Activated CD4-positive, alpha-beta T cell treated with anti-CD3 and anti-CD28 coated beads for 36 hours (primary cell): Measurements from ENCODE around the gene P2RY6. TPM values are rescaled to one million over a fixed set of nuclear protein-coding genes. Genes with fewer than 3 reads are reported as not detected.
A peak's percentile ranks its signal among the peaks of the same experiment; 100 is the strongest.

Source experiments
- ATAC-seq: fragments of 200-7000 bp; cut with Tn5 transposase; one replicate; pipeline ENCODE4 v1.10.0; 2021; ENCODE audit warnings: mild to moderate bottlenecking, moderate library complexity
- CTCF ChIA-PET: fragments of 350-600 bp; sonication (Branson Sonifier 250); formaldehyde crosslinking; loops from one replicate; lab custom pipeline; 2021; ENCODE audit warnings: antibody characterized with exemption; lab: Charles Lee
- POLR2A ChIA-PET: fragments of 350-600 bp; sonication (Branson Sonifier 250); formaldehyde crosslinking; loops from one replicate; lab custom pipeline; 2021; ENCODE audit warnings: antibody characterized with exemption, inconsistent platforms; lab: Charles Lee
- DNase-seq: peaks from one replicate; pipeline ENCODE4 v3.0.0-alpha.2; 2020
- H3K27ac Mint-ChIP-seq: one replicate; pipeline ENCODE4 v1.8.0; 2021; ENCODE audit warnings: mixed read lengths
- H3K27me3 Mint-ChIP-seq: one replicate; pipeline ENCODE4 v1.8.0; 2021; ENCODE audit warnings: mixed read lengths
- H3K36me3 Mint-ChIP-seq: one replicate; pipeline ENCODE4 v1.8.0; 2021; ENCODE audit warnings: low read depth, mixed read lengths
- H3K4me1 Mint-ChIP-seq: one replicate; pipeline ENCODE4 v1.8.0; 2021; ENCODE audit warnings: mixed read lengths
- H3K4me3 Mint-ChIP-seq: one replicate; pipeline ENCODE4 v1.8.0; 2021; ENCODE audit warnings: mild to moderate bottlenecking, moderate library complexity, mixed read lengths
- H3K9me3 Mint-ChIP-seq: one replicate; pipeline ENCODE4 v1.8.0; 2021; ENCODE audit warnings: low read depth, mixed read lengths
- intact Hi-C, 2 experiments: fragments of 100-400 bp; cut with DNase I in 1 of 2; cut with micrococcal nuclease in 1 of 2; formaldehyde crosslinking; loops; one replicate each; pipeline versions ENCODE4 v1.14.2 to v1.15.1; 2022 to 2024; cut with DNase I, micrococcal nuclease
- total RNA-seq, 2 experiments: library from RNA; stranded (reverse); gene quantifications; one replicate each; pipeline ENCODE4 v1.2.3, GENCODE V29; 2021

P2RY6 gene
- total RNA-seq, 2 experiments from 2014 or later = not detected

GRCh38 chr11:73333640-73334383 lies 61.7 kb downstream of the P2RY6 start:
- Mint-ChIP-seq H3K27me3 (no peaks in the 10 kb centered on the region), H3K4me1 (no peaks in the 10 kb centered on the region), H3K36me3 (no peaks in the 10 kb centered on the region), H3K4me3 (no peak overlapping the region), H3K27ac (no peak overlapping the region), H3K9me3 (no peaks in the 10 kb centered on the region)
- DNase-seq = no peak
- intact Hi-C loops = no loop called here
- ATAC-seq = no peak
- CTCF ChIA-PET = interaction anchor here (0.9 to 6.2 kb wide), 6 partner anchors 11 to 44 kb away, joined by 3 to 91 read pairs (median 14); partner anchors contain the start of gene ARHGEF17
- POLR2A ChIA-PET = no interaction called here

- H3K9me3 Mint-ChIP-seq = no peaks in the 10 kb centered on the region
- ChIA-PET CTCF (interaction anchor here (0.6 to 6.2 kb wide), 18 partner anchors 8 to 756 kb away, joined by 3 to 91 read pairs (median 6); partner anchors contain the start of gene ARHGEF17), POLR2A (no interaction called here)
- H3K27ac Mint-ChIP-seq = no peak overlapping the region
- ATAC-seq (peak; percentile 16), DNase-seq (no peak)
- no peaks in the 10 kb centered on the region for H3K27me3 Mint-ChIP-seq
- intact Hi-C loops = loop anchor here (1.0 kb wide), 2 partner anchors 27 to 39 kb away; no protein-coding TSS in a partner anchor
- no peaks in the 10 kb centered on the region for H3K4me1 Mint-ChIP-seq
- H3K4me3 Mint-ChIP-seq = no peak overlapping the region
- no peaks in the 10 kb centered on the region for H3K36me3 Mint-ChIP-seq
These were observed 62.5 kb downstream of the P2RY6 start for GRCh38 chr11:73334384-73335203.

DNA sequence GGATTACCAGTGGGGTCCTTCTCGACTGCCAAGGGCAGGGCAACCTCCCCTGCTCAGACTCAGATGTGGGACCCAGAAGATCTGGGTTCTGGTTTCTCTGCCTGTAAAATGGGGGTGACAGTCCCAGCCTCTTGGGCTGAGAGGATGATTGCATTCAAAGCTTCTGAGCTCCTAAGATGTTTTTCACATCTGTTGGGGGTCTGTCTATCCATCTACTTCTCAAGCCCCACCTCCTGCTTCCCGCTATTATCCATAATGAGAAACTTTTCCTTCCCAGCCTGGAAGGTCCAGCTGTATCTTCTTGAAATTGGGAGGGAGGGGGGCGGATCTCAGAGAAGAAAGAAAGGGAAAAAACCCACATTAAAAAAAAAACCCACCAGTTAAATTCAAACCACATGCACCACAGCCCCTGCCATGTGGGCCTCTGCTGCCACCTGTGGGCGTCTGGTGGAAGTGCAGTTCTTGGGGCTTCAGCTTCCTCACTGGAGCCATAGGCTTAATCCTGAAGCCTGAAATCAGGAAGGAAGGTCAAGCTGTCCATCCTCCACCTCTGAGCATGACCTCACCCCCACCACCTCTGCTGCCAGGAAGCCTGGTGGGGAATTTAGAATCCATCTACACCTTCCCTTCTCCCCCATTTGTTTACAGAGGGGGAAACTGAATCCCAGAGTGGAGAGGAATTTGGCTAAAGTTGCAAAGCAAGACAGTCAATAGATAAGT lies 63.2 kb downstream of the P2RY6 start:
- H3K27ac Mint-ChIP-seq = no peak overlapping the region
- intact Hi-C loops = loop anchor here (1.0 kb wide), 2 partner anchors 28 to 40 kb away; no protein-coding TSS in a partner anchor
- peak; percentile 63 for ATAC-seq

GRCh38 chr11:73337846-73338245 lies 65.7 kb downstream of the P2RY6 start:
- Mint-ChIP-seq H3K36me3 (no peaks in the 10 kb centered on the region), H3K27me3 (no peaks in the 10 kb centered on the region), H3K27ac (no peak overlapping the region), H3K9me3 (no peaks in the 10 kb centered on the region), H3K4me3 (no peak overlapping the region), H3K4me1 (no peaks in the 10 kb centered on the region)
- ChIA-PET POLR2A (no interaction called here), CTCF (interaction anchor here (0.6 to 6.2 kb wide), 9 partner anchors 13 to 467 kb away, joined by 3 to 91 read pairs (median 3); partner anchors contain the start of gene ARHGEF17)
- ATAC-seq = no peak
- no peak for DNase-seq
- intact Hi-C loops = no loop called here

More for the DNA sequence above, 63.2 kb downstream of the P2RY6 start:
- POLR2A ChIA-PET = interaction anchor here (0.6 kb wide), 1 partner anchor 189 kb away, joined by 3 read pairs; no protein-coding TSS in a partner anchor
- Mint-ChIP-seq H3K9me3 (no peaks in the 10 kb centered on the region), H3K4me3 (no peak overlapping the region), H3K36me3 (no peaks in the 10 kb centered on the region), H3K27me3 (no peaks in the 10 kb centered on the region), H3K4me1 (no peaks in the 10 kb centered on the region)
- peak; percentile 86 for DNase-seq
- CTCF ChIA-PET = interaction anchor here (0.6 to 6.2 kb wide), 30 partner anchors 8 to 930 kb away, joined by 3 to 91 read pairs (median 4); partner anchors contain the start of gene ARHGEF17

DNA sequence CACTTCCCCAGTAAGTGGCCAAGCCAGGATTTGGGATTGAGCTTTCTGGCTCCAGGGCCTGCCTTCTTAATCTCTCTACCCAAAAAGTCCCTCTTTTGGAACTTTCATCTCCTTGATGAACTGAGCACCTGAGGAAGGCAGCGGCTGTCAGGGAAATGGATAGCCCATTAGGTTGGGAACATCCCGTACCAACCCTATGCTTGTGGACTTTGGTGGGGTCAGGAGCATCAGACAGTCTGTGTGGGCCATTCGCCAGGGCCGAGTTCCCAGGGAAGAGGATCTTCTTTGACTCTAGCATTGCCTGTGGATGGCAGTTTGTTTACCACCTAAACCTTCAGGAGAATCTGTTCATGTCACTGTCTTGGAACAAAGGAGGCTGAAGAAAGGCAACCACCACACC lies 66.1 kb downstream of the P2RY6 start:
- H3K36me3 Mint-ChIP-seq = no peaks in the 10 kb centered on the region
- H3K4me1 Mint-ChIP-seq = no peaks in the 10 kb centered on the region
- ATAC-seq (no peak), DNase-seq (no peak)
- H3K9me3 Mint-ChIP-seq = no peaks in the 10 kb centered on the region
- H3K27me3 Mint-ChIP-seq = no peaks in the 10 kb centered on the region
- no peak overlapping the region for H3K27ac Mint-ChIP-seq
- H3K4me3 Mint-ChIP-seq = no peak overlapping the region
- POLR2A ChIA-PET = no interaction called here
- CTCF ChIA-PET = interaction anchor here (0.9 to 6.2 kb wide), 4 partner anchors 13 to 468 kb away, joined by 3 to 91 read pairs (median 8); partner anchors contain the start of gene ARHGEF17
- intact Hi-C loops = no loop called here

GRCh38 chr11:73340164-73340563 lies 68.0 kb downstream of the P2RY6 start:
- POLR2A ChIA-PET = no interaction called here
- no peaks in the 10 kb centered on the region for H3K4me1 Mint-ChIP-seq
- H3K27ac Mint-ChIP-seq = no peak overlapping the region

GRCh38 chr11:73342633-73343032 lies 70.5 kb downstream of the P2RY6 start:
- CTCF ChIA-PET = interaction anchor here (2.9 kb wide), 1 partner anchor 9 kb away, joined by 19 read pairs; no protein-coding TSS in a partner anchor
- no peaks in the 10 kb centered on the region for H3K4me1 Mint-ChIP-seq
- H3K27ac Mint-ChIP-seq = no peak overlapping the region
- no peak for ATAC-seq
- intact Hi-C loops = no loop called here
- no peak for DNase-seq
- H3K36me3 Mint-ChIP-seq = no peaks in the 10 kb centered on the region
- H3K27me3 Mint-ChIP-seq = no peaks in the 10 kb centered on the region
- POLR2A ChIA-PET = no interaction called here
- no peak overlapping the region for H3K4me3 Mint-ChIP-seq
- H3K9me3 Mint-ChIP-seq = no peaks in the 10 kb centered on the region

More at GRCh38 chr11:73340164-73340563, 68.0 kb downstream of the P2RY6 start:
- Mint-ChIP-seq H3K4me3 (no peak overlapping the region), H3K36me3 (no peaks in the 10 kb centered on the region), H3K9me3 (no peaks in the 10 kb centered on the region), H3K27me3 (no peaks in the 10 kb centered on the region)
- DNase-seq (peak; percentile 24), ATAC-seq (peak; percentile 43)
- intact Hi-C loops = no loop called here
- CTCF ChIA-PET = interaction anchor here (0.7 to 2.9 kb wide), 2 partner anchors 11 to 319 kb away, joined by 3 to 19 read pairs; no protein-coding TSS in a partner anchor

- no peaks in the 10 kb centered on the region for H3K9me3 Mint-ChIP-seq
- no peak for DNase-seq
- no peak overlapping the region for H3K4me3 Mint-ChIP-seq
- H3K27ac Mint-ChIP-seq = no peak overlapping the region
- no peaks in the 10 kb centered on the region for H3K27me3 Mint-ChIP-seq
- H3K36me3 Mint-ChIP-seq = no peaks in the 10 kb centered on the region
- ATAC-seq = no peak
- CTCF ChIA-PET = no interaction called here
- intact Hi-C loops = no loop called here
- no peaks in the 10 kb centered on the region for H3K4me1 Mint-ChIP-seq
- POLR2A ChIA-PET = no interaction called here
These were observed 71.1 kb downstream of the P2RY6 start for GRCh38 chr11:73343076-73343873.

DNA sequence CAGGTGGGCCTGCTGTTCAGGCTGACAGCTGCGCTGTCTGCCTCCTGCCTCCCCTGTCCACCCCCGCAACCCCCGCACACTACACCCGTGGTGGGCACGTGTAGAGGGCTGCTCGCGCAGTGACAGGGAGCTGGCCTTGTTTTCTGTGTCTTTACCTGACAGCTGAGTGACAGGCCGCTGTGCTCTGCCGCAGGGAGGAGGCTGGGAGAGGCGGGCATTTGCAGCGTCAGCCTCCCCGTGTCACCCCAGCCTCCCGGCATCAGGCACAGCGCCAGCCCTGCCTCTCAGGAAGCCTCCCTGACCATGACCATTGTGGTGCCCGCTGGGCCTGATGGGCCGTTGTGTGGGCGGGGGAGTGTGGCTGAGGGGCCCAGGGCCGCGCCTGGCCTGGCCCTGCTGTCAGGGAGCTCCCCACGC lies 72.1 kb downstream of the P2RY6 start:
- POLR2A ChIA-PET = interaction anchor here (0.9 kb wide), 1 partner anchor 35 kb away, joined by 7 read pairs; no protein-coding TSS in a partner anchor
- Mint-ChIP-seq H3K4me3 (no peak overlapping the region), H3K36me3 (no peaks in the 10 kb centered on the region), H3K9me3 (no peaks in the 10 kb centered on the region), H3K27ac (no peak overlapping the region), H3K4me1 (no peaks in the 10 kb centered on the region), H3K27me3 (no peaks in the 10 kb centered on the region)
- intact Hi-C loops = no loop called here
- ATAC-seq (no peak), DNase-seq (no peak)
- CTCF ChIA-PET = interaction anchor here (0.6 to 0.7 kb wide), 2 partner anchors 273 to 284 kb away, joined by 3 read pairs; no protein-coding TSS in a partner anchor

DNA sequence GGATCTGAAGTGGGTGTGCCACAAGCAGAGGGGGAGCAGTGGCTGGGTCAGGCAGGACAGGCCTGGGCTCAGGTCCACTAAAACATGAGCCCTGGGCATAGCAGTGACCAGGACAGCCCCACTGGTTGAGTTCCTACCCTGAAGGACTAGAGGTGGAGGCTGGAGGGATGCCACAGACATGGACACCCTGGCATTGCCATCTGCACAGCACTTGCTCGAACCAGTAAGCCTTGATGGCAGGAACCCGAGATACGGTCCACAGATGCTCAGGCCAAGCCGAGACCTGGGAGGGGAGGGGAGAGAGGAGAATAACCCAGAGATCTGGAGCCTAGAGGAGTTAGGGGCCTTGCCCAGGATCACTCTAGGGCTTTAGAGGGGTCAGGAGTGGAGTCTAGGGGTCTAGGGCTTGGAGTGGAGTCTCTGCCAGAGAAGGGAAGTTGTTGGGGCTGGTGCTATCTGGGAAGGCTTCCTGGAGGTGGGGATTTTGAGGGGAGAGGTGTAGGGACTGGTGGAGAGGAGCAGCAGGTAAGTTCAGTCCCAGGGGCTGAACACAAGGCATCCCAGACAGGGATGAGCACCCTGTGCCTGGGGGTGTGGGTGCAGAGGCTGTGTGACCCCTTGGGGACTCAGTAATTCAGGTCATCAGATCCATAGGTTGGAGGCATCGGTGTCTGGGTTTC lies 73.5 kb downstream of the P2RY6 start:
- Mint-ChIP-seq H3K27ac (no peak overlapping the region), H3K36me3 (no peaks in the 10 kb centered on the region), H3K9me3 (no peaks in the 10 kb centered on the region), H3K4me3 (no peak overlapping the region), H3K27me3 (no peaks in the 10 kb centered on the region), H3K4me1 (no peaks in the 10 kb centered on the region)
- ChIA-PET CTCF (no interaction called here), POLR2A (no interaction called here)
- intact Hi-C loops = no loop called here
- DNase-seq = no peak
- no peak for ATAC-seq
